HEK293T (cell line): ENCODE results near the gene OR51G1.

Experiments
- BHLHE40 ChIP-seq: fragments of 450-650 bp; IDR thresholded peaks from 2 replicates; pipeline ENCODE4 v1.6.1; 2016; ENCODE audit warnings: mild to moderate bottlenecking, moderate library complexity, borderline replicate concordance
- FOXA1 ChIP-seq: fragments of 450-650 bp; IDR thresholded peaks from 2 replicates; pipeline ENCODE4 v1.6.1; 2016; ENCODE audit warnings: mild to moderate bottlenecking
- NFRKB ChIP-seq: fragments of 450-650 bp; IDR thresholded peaks from 2 replicates; pipeline ENCODE4 v1.6.1; 2016; ENCODE audit warnings: mild to moderate bottlenecking, moderate library complexity
- SP1 ChIP-seq: fragments of 450-650 bp; IDR thresholded peaks from 2 replicates; pipeline ENCODE4 v1.6.1; 2017
- SUZ12 ChIP-seq: fragments of 450-650 bp; IDR thresholded peaks from 2 replicates; pipeline ENCODE4 v1.6.1; 2016; ENCODE audit warnings: mild to moderate bottlenecking

GRCh38 chr11:4884361-4884760, 39.8 kb downstream of the OR51G1 start:
- TF ChIP-seq NFRKB: no peak
- TF ChIP-seq SP1: no peak
- no peak for TF ChIP-seq FOXA1
- TF ChIP-seq BHLHE40: no peak
- no peak for TF ChIP-seq SUZ12
